ENCODE results near the gene OR5K2. TPM values are rescaled to one million over a fixed set of nuclear protein-coding genes. Genes with fewer than 3 reads are reported as not detected.

OR5K2 gene
- total RNA-seq, 1 experiment from 2014 or later = not detected

DNA sequence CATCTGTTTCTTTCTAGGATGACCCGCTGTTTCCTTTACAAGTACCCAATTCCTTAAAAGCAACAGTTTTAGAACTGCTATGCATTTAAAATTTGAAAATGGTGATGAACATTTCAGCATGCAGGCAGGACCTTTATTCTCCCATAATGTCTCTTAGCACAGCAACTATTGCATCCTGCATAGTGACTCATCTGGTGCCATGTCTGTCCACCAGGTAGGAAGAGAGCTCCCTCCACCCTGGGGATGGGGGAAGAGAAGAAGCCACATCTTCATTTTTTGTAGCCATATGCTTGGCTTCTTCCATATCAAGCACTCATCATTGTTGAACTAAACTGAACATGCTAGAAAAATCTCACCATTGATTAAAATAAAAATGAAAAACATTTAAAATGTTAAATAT, 44.2 kb downstream of the OR5K2 start:
- POLR2A ChIA-PET = no interaction called here
- H3K27me3 ChIP-seq (ENCODE audit: control insufficient read depth, insufficient read depth, low read length) = peaks cover 16% of the 10 kb centered on the region
- no peaks in the 10 kb centered on the region for H3K4me1 ChIP-seq (ENCODE audit: control insufficient read depth, insufficient read depth, low read length)
- no peak for DNase-seq (ENCODE audit: low read depth, low spot score)
- TF ChIP-seq, protein P1, sequence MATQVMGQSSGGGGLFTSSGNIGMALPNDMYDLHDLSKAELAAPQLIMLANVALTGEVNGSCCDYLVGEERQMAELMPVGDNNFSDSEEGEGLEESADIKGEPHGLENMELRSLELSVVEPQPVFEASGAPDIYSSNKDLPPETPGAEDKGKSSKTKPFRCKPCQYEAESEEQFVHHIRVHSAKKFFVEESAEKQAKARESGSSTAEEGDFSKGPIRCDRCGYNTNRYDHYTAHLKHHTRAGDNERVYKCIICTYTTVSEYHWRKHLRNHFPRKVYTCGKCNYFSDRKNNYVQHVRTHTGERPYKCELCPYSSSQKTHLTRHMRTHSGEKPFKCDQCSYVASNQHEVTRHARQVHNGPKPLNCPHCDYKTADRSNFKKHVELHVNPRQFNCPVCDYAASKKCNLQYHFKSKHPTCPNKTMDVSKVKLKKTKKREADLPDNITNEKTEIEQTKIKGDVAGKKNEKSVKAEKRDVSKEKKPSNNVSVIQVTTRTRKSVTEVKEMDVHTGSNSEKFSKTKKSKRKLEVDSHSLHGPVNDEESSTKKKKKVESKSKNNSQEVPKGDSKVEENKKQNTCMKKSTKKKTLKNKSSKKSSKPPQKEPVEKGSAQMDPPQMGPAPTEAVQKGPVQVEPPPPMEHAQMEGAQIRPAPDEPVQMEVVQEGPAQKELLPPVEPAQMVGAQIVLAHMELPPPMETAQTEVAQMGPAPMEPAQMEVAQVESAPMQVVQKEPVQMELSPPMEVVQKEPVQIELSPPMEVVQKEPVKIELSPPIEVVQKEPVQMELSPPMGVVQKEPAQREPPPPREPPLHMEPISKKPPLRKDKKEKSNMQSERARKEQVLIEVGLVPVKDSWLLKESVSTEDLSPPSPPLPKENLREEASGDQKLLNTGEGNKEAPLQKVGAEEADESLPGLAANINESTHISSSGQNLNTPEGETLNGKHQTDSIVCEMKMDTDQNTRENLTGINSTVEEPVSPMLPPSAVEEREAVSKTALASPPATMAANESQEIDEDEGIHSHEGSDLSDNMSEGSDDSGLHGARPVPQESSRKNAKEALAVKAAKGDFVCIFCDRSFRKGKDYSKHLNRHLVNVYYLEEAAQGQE (IDR thresholded peaks at IDR 0.05; ENCODE audit: insufficient read depth in 1 of 2, low read depth in 2 of 2, low read length in 1 of 2) = no peak
- TF ChIP-seq SIN3A (IDR thresholded peaks at IDR 0.05; ENCODE audit: borderline replicate concordance, insufficient read depth, low read depth, low read length) (no peak), POLR2AphosphoS5 (IDR thresholded peaks at IDR 0.05; ENCODE audit: low read depth, low read length) (no peak), TCF7L2 (IDR thresholded peaks at IDR 0.05; ENCODE audit: low read depth, low read length) (no peak)
- TF ChIP-seq, protein P2, sequence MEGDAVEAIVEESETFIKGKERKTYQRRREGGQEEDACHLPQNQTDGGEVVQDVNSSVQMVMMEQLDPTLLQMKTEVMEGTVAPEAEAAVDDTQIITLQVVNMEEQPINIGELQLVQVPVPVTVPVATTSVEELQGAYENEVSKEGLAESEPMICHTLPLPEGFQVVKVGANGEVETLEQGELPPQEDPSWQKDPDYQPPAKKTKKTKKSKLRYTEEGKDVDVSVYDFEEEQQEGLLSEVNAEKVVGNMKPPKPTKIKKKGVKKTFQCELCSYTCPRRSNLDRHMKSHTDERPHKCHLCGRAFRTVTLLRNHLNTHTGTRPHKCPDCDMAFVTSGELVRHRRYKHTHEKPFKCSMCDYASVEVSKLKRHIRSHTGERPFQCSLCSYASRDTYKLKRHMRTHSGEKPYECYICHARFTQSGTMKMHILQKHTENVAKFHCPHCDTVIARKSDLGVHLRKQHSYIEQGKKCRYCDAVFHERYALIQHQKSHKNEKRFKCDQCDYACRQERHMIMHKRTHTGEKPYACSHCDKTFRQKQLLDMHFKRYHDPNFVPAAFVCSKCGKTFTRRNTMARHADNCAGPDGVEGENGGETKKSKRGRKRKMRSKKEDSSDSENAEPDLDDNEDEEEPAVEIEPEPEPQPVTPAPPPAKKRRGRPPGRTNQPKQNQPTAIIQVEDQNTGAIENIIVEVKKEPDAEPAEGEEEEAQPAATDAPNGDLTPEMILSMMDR (IDR thresholded peaks at IDR 0.05) = no peak
- intact Hi-C loops (cut with micrococcal nuclease; ENCODE audit: unreplicated experiment) (no loop called here), in situ Hi-C loops (cut with HindIII; ENCODE audit: low pct_unique_long_range_greater_than_20kb, low sequenced_read_pairs) (no loop called here)
- no peak for ATAC-seq
- H3K36me3 ChIP-seq (ENCODE audit: control insufficient read depth, insufficient read depth, low read length) = no peaks in the 10 kb centered on the region
- H3K4me3 ChIP-seq (ENCODE audit: low read depth in 2 of 2, low read length in 2 of 2) = no peak overlapping the region
- BruUV-seq (replicated peaks) = no TSS peak
- CTCF ChIA-PET = no interaction called here
- no peak overlapping the region for H3K27ac ChIP-seq (ENCODE audit: low read length)
- no peaks in the 10 kb centered on the region for H3K9me3 ChIP-seq (ENCODE audit: control insufficient read depth, insufficient read depth, low read depth, low read length)

DNA sequence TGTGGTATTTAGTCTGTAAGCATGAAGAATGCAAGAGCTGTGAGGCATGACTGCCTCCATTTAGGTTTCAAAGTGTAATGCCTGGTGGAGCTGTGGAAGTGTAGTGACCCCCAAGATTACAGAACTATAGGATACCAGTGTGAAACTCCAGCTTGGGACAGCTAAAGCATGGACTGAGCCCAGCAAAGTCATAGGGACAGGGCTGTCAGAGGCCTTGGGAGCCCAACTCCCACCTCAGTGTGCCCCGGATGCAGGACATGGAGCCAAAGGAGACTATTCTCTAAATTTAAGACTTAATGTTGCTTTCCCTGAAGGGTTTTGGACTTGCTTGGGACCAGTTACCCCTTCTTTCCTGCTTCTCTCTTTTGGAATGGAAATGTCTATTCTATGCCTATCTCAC, 45.1 kb downstream of the OR5K2 start:
- no peaks in the 10 kb centered on the region for H3K36me3 ChIP-seq (ENCODE audit: control insufficient read depth, insufficient read depth, low read length)
- ATAC-seq (no peak), DNase-seq (ENCODE audit: low read depth, low spot score) (no peak)
- ChIA-PET POLR2A (no interaction called here), CTCF (no interaction called here)
- intact Hi-C loops (cut with micrococcal nuclease; ENCODE audit: unreplicated experiment) (no loop called here), in situ Hi-C loops (cut with HindIII; ENCODE audit: low pct_unique_long_range_greater_than_20kb, low sequenced_read_pairs) (no loop called here)
- TF ChIP-seq, protein P2 (IDR thresholded peaks at IDR 0.05) = no peak
- TF ChIP-seq TCF7L2 (IDR thresholded peaks at IDR 0.05; ENCODE audit: low read depth, low read length) (no peak), SIN3A (IDR thresholded peaks at IDR 0.05; ENCODE audit: borderline replicate concordance, insufficient read depth, low read depth, low read length) (no peak), POLR2AphosphoS5 (IDR thresholded peaks at IDR 0.05; ENCODE audit: low read depth, low read length) (no peak)
- TF ChIP-seq, protein P1 (IDR thresholded peaks at IDR 0.05; ENCODE audit: insufficient read depth in 1 of 2, low read depth in 2 of 2, low read length in 1 of 2) = no peak
- no peak overlapping the region for H3K4me3 ChIP-seq (ENCODE audit: low read depth in 2 of 2, low read length in 2 of 2)
- H3K27me3 ChIP-seq (ENCODE audit: control insufficient read depth, insufficient read depth, low read length) = peaks cover 16% of the 10 kb centered on the region
- no peak overlapping the region for H3K27ac ChIP-seq (ENCODE audit: low read length)
- BruUV-seq (replicated peaks) = no TSS peak
- H3K4me1 ChIP-seq (ENCODE audit: control insufficient read depth, insufficient read depth, low read length) = no peaks in the 10 kb centered on the region
- no peaks in the 10 kb centered on the region for H3K9me3 ChIP-seq (ENCODE audit: control insufficient read depth, insufficient read depth, low read depth, low read length)
